HS-5 (cell line): ENCODE results near the gene TCEANC.
A peak's percentile ranks its signal among the peaks of the same experiment; 100 is the strongest.
"Not testable (repeated sequence)": the region's sequence is repeated elsewhere in the genome, so short reads cannot be mapped to it uniquely, and the experiment has no call there.

Experiments used
- DNase-seq: peaks from one replicate; pipeline ENCODE4 v3.0.0-alpha.2; 2012; ENCODE audit warnings: low read depth

The TCEANC gene

DNA sequence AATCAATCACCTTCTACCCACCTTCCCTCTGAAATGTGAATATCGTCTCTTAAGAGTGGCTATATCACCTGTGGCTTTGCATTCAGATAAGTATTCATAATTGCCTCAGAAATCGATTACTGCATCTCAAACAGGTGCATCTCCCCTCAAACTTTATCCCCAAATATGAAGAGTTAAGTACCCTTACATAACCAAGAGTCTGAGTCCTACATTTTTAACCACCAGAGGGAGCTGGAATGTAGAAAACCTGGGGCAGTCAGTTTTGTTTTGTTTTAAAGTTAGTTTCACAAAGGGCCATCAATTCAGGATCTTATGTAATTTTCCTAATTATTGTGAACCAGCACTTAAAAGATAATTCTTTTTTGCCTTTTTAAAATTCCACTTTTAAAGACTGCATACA lies 5.7 kb downstream of the TCEANC start:
- peak; percentile 23 for DNase-seq

DNA sequence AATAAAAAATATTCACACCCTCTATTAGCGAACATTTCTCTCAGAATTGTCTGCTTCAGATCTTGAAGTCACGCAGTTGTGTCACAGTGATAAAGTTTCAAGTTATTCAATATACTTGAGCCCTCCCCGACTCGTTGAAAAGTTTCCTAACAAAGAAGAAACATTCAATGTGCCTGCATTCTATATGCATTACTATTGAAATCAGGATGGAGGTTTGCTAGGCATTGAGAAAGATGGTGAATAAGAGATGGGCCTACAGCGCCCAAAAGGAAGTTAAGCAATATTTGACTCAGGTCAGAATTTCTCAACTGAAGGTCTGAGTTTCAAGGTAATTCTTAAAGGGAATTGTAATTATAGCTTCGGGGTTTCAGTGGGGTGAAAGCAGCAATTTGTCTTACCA lies 6.1 kb downstream of the TCEANC start:
- DNase-seq = peak; percentile 49

DNA sequence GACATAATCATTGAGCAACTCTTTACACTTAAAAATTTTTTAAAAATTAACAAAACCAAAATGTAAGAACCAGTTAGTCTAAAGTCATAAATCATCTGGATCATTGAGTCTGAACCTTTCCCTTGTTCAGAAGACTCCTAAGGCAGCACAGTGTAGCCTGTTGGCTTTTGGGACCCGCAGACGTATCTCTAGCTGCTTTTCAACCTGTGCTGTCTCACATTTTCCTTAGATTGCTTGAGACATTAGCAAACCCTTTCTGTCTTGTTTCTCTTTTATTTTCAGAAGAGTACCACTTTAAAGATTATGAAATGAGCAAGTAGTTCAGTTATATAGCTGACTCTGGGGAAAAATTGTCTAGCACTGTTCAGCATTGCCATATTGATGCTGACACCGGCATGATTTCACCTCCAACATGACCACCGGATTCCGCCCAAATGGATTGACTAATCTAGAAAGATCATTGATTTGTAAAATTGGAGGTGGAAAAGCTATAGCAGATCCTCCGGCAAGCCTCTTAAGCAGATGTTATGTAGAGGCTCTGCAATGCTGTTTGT lies 8.9 kb downstream of the TCEANC start:
- DNase-seq = no peak

DNA sequence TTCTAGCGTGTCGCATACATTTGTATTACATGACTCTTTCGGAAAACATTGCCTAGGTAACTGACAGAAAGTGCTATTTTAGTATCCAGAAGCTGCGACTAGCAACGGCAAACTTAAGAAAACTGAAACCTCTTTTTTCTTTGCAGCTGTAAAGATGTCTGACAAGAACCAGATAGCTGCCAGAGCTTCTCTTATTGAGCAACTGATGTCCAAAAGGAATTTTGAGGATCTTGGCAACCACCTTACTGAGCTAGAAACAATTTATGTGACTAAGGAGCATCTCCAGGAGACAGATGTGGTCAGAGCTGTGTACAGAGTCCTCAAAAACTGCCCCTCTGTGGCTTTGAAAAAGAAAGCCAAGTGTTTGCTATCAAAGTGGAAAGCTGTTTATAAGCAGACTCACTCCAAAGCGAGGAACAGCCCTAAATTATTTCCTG lies 9.4 kb downstream of the TCEANC start:
- no peak for DNase-seq

DNA sequence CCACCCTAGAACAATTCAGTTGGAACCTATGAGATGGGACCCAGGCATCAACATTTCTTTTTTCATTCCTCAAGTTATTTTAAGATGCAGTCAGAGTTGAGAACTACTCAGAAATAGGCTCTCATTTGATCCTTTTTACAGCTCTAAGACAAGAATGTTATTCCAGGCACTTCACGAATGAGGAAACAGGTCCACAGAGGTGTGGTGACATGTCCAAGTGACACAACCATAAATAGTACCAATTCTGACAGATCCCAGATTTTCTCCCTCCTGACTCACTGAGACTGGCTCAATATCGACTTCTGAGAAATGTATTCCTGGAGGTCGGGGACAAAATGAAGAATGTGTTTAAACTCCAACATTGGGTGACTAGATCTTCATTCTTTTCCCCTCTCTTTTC lies 11.1 kb downstream of the TCEANC start:
- DNase-seq = no peak

DNA sequence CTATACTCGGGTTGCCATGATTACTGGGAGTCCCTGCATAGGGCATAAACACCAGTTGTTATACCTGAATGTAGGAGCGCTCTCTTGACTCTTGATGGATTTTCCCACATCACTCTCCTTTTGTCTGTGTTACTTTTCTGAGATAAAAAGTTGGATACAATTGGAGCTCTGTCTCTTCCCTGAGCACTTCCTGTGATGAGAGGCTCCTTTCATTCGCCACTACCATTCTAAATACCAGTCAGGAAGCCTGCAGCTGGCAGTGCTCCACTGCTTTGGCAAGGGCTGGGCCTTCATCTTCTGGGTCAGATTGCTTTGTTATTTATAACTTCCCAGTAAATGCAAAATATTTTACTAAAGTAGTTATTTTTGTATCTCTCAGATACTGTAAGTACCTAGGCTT lies 13.9 kb downstream of the TCEANC start:
- no peak for DNase-seq

DNA sequence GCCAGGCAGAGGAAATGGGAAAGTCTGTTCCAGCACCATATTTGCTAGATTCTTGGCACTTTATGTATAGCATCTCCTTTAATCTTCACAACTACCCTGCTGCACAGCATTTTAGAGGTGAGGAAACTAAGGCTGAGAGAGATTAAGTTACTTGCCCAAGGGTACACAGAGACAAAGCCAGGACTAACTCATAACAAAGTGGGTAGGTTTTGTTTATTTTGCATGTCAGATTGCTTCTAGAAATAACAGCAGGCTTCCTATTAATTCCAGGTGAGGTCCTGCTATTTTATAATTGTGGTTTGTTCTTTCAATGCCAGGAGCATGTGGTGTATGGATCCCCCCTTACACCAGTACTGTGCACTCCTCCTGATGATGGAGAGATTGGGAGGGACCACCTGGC lies 15.0 kb downstream of the TCEANC start:
- DNase-seq = no peak

GRCh38 chrX:13669246-13669737 lies 16.4 kb downstream of the TCEANC start:
- peak; percentile 63 for DNase-seq

- DNase-seq = not testable (repeated sequence)
Measured at GRCh38 chrX:13669755-13670154, 16.8 kb downstream of the TCEANC start.

DNA sequence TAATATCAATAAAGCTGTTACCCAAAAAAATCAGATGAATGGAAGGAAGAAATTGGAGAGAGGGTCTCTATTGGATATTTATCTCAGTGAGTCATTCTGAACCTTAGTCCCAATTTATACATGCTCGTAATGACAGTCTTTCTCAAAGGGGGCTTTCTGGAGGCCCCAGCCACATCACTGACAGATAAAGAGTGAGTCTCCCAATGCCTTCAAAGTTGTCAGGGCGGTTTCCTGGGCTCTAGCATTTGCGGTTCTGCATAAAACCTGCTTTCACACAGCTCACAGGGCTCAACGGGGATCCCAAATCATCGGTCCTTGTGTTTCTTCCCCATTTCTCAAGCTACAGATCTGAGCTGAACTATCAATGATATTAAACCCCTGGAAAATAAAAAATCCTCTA lies 17.3 kb downstream of the TCEANC start:
- DNase-seq = no peak

DNA sequence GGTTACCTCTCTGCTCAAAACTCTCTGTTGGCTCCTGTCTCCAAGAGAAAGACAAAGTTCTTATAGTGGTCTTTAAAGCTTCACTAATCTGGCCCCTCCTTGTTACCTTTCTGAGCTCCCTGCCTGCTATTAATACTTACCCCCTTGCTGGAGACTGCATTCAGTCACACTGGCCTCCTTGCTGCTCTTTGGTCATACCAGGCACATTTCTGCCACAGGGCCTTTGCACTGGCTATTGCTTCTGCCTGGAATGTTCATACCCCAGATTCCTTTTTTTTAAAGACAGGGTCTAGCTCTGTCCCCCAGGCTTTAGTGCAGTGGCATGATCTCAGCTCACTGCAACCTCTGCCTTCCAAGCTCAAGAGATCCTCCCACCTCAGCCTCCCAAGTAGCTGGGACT lies 20.1 kb downstream of the TCEANC start:
- no peak for DNase-seq

- no peak for DNase-seq
Measured at GRCh38 chrX:13676885-13677284, 23.9 kb downstream of the TCEANC start.

DNA sequence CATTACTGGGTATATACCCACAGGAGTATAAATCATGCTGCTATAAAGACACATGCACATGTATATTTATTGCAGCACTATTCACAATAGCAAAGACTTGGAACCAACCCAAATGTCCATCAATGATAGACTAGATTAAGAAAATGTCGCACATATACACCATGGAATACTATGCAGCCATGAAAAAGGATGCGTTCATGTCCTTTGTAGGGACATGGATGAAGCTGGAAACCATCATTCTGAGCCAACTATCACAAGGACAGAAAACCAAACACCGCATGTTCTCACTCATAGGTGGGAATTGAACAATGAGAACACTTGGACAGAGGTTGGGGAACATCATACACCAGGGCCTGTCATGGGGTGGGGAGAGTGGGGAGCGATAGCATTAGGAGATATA lies 26.8 kb downstream of the TCEANC start:
- DNase-seq = not testable (repeated sequence)

DNA sequence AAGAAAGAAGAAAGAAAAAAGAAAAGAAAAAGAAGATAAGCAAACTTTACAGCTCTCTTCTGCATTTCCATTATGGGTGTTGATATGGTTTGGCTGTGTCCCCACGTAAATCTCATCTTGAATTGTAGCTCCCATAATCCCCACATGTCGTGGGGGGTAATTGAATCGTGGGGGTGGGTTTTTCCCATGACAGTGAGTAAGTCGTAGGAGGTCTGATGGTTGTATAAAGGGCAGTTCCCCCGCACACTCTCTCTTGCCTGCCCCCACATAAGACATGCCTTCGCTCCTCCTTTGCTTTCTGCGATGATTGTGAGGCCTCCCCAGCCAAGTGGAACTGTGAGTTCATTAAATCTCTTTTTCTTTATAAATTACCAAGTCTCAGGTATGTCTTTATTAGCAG lies 28.7 kb downstream of the TCEANC start:
- DNase-seq = no peak

DNA sequence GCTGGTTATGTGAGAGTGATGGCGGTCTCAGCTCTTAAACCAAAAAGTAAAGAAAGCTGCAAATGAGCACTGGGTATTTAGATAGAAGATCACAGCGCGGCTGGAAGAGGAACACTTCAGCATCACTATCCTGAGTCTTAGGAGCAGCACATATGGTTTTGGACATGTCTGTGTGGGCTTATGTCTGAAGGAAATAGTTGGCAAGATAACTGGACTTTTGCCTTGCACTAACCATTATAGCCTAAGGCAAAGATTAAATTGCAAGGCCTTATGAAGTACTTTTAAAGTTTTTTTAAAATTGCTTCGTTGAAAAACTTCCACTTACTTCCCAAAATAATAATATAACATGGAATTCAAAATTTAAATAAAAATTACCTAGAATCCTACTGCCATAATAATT lies 31.4 kb downstream of the TCEANC start:
- no peak for DNase-seq

DNA sequence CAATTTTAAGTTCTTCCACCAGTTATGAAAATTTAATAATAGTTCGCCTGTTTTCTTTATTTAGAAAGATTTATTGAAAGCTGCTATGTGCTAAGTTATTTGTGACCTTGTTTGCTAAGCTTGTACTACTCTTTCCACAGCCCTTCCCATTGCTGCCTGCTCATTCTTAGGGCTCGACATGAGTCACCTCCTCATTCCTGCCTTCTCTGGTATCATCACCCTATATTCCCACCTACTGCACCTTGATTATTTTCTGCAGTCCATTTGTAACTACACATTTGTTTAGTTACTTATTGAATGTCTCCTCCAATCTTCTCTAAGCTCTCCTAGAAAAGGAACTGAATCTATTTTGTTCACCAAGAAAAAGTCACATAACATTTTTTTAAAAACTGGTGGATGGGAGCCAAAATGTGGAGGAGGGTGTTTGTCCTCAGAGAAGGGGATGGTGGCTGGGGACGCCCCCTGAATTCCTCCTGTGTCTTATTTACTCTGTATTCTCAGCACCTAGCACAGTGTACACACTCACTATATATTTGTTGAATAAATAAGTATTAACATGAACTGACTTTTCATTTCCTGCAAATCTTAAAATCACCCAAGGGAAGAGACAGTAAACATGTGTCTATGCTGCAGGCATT lies 32.3 kb downstream of the TCEANC start:
- no peak for DNase-seq

DNA sequence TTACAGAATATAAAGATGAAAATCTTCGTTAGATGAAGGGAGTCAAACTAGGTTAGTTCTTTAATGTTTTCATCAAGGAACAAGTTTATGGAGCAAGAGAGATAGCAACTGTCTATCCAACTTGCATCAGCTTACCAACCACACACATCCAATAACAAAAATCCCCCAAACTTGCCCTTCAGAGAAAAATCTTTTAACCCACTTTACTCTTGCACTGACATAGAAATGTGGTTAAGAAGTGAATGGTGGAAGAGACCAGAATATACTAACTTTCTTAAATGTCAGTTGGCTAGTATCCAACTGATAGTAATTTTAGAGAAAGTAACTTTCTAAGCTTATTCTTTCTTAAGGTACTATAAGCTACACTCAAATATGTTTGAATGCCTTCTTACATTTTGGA lies 34.3 kb downstream of the TCEANC start:
- no peak for DNase-seq

DNA sequence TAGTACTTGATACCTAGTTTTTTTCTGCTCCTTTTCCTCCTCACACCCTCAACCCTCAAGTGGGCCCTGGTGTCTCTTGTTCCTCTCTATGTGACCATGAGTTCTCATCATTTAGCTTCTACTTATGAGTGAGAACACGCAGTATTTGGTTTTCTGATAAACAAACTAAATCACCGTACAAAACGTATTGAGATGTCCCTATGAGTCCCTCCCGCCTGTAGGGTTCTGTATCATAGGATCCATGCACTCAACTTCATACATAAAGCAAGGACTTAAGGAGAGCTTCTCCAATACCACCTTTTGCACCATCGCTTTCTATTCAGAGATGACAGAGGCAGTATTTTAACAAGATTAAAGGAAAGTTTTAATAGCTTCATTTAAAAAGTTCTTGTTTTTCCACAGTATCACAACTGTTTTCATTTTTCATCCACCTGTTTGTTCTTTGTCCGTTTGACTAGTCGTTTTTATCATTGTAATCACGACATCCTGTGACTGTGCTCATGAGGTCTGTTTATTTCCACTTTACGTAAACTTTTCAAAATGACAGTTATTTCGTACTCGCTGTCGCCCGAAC lies 35.5 kb downstream of the TCEANC start:
- DNase-seq = no peak

DNA sequence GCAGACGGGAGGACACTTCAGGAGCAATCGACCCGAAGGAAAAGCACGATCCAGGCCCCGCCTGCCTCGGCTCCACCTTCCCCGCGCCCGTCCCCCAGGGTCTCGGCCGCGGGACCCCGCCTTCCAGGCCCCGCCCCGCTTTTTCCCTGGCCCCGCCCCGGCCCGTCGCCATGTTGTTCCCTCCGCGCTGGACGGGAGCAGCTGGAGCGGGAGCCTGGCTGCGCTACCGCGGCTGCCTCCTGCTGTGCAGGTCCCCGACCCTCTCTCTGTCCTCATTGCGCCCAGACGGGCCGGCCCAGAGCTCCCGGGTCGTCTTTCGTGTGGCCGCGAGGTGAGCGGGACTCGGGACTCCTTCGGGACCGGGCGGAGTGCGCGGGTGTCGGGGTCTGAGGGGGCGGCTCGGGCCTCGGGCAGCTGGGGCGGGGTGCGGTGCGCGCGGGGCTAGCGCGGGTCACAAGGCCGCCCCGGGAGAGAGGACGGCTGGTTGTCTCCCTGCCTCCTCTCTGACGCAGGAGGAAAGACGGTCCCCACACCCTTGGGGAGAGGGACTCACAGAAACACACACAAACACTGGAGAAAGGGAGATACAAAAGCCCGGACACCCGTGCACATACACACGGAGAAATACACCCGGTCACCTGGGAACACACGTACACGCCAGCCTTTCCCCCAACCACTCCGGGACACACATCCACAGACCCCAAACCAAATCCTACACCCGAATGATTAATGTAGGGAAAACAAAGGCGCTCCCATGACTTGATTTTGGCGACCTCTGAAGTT lies 36.2 kb downstream of the TCEANC start, which contains the start of gene RAB9A:
Gene RAB9A (plus strand): TSS at position 171 of the 783 bp plus-strand sequence. CDS start 19,619 bp downstream, outside the sequence.
- no peak for DNase-seq

GRCh38 chrX:13689741-13690211 lies 36.8 kb downstream of the TCEANC start:
- DNase-seq = no peak

- DNase-seq = no peak
Measured at GRCh38 chrX:13690836-13691235, 37.9 kb downstream of the TCEANC start.

DNA sequence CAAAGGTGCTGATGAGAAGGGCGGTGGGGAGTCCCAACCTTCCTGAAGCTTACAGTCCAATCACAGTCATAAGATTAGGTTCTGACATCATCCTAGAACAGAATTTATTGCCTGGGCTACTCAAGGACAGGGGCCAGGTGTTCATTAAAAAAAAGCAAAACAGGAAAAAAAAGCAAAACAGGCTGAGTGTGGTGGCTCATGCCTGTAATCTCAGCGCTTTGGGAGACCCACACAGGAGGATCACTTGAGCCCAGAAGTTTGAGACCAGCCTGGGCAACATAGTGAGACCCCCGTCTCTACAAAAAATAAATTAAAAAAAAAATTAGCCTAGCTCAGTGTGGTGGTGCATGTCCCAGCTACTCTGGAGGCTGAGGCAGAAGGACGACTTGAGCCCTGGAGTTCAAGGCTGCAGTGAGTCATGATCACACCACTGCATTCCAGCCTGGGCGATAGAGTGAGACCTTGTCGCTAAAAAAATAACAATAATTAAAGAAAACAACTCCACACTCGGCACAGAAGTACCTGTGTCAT lies 39.0 kb downstream of the TCEANC start:
- DNase-seq = no peak
